Body of pancreas (tissue), 4 donors: ENCODE results near the gene TNFSF8. TPM values are rescaled to one million over a fixed set of nuclear protein-coding genes. Genes with fewer than 3 reads are reported as not detected.

Source experiments
- ATAC-seq: fragments of 150-250 bp; one replicate; pipeline ENCODE4 v1.9.1; 2016
- DNase-seq, 4 donors: peaks; one replicate each; pipeline ENCODE4 v3.0.0-alpha.2; 2019
- H3K27ac ChIP-seq, 4 donors: fragments of 200-600 bp; sonication (generic); 1 replicate in 3 of 4; 2 replicates in 1 of 4; pipeline versions ENCODE4 v1.5.1 to v1.6.1; 2016 to 2019; ENCODE audit warnings: mild to moderate bottlenecking in 1 of 4, mixed read lengths in 1 of 4, moderate library complexity in 1 of 4
- H3K27me3 ChIP-seq, 2 donors: fragments of 200-600 bp; sonication (generic); one replicate each; pipeline ENCODE4 v1.6.0; 2016; ENCODE audit warnings: mild to moderate bottlenecking in 1 of 2
- H3K36me3 ChIP-seq, 2 donors: fragments of 200-600 bp; sonication (generic); replicated peaks in 1 of 2; 2 replicates each; pipeline ENCODE4 v1.5.1; 2016; ENCODE audit warnings: low read depth in 2 of 2; ENCODE audit not compliant: insufficient read depth in 1 of 2
- H3K4me1 ChIP-seq: fragments of 200-600 bp; sonication (generic); one replicate; pipeline ENCODE4 v1.6.0; 2016
- H3K4me3 ChIP-seq, 2 donors: fragments of 200-600 bp; sonication (generic); 1 replicate in 1 of 2; 2 replicates in 1 of 2; pipeline ENCODE4 v1.5.1; 2016 to 2019
- H3K9me3 ChIP-seq, 3 donors: fragments of 200-600 bp; sonication (generic); 1 replicate in 2 of 3; 2 replicates in 1 of 3; pipeline ENCODE4 v1.5.1; 2016
- POLR2A ChIP-seq, 3 donors: fragments of 450-650 bp; IDR thresholded peaks; one replicate each; pipeline ENCODE4 v1.6.1; 2016; ENCODE audit warnings: antibody characterized with exemption in 3 of 3, mild to moderate bottlenecking in 2 of 3
- WGBS, 2 donors: methylation state at CpG; one replicate each; pipeline ENCODE4 v1.1.5; 2017; 5-methylcytosine and 5-hydroxymethylcytosine counted together
- intact Hi-C: fragments of 100-400 bp; cut with DNase I; formaldehyde crosslinking; loops from one replicate; pipeline ENCODE4 v1.15.1; 2023
- total RNA-seq, 2 donors: library from RNA; depleted of rRNA; stranded (reverse); fragments of >200 nt; gene quantifications; one replicate each; pipeline ENCODE4 v1.1.0, GENCODE V29; 2016
- TF ChIP-seq, protein P1 (sequence below), 7 experiments: fragments of 450-650 bp in 4 of 7; fragments of 200-600 bp in 3 of 7; sonication (generic) in 3 of 7; IDR thresholded peaks; one replicate each; pipeline ENCODE4 v1.5.1; 2016 to 2019; ENCODE audit warnings: antibody characterized with exemption in 7 of 7

Gene TNFSF8, protein sequence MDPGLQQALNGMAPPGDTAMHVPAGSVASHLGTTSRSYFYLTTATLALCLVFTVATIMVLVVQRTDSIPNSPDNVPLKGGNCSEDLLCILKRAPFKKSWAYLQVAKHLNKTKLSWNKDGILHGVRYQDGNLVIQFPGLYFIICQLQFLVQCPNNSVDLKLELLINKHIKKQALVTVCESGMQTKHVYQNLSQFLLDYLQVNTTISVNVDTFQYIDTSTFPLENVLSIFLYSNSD
- 1 to 10 TPM in 1 of 2 donors, not detected in 1; 1.0 TPM for total RNA-seq

DNA sequence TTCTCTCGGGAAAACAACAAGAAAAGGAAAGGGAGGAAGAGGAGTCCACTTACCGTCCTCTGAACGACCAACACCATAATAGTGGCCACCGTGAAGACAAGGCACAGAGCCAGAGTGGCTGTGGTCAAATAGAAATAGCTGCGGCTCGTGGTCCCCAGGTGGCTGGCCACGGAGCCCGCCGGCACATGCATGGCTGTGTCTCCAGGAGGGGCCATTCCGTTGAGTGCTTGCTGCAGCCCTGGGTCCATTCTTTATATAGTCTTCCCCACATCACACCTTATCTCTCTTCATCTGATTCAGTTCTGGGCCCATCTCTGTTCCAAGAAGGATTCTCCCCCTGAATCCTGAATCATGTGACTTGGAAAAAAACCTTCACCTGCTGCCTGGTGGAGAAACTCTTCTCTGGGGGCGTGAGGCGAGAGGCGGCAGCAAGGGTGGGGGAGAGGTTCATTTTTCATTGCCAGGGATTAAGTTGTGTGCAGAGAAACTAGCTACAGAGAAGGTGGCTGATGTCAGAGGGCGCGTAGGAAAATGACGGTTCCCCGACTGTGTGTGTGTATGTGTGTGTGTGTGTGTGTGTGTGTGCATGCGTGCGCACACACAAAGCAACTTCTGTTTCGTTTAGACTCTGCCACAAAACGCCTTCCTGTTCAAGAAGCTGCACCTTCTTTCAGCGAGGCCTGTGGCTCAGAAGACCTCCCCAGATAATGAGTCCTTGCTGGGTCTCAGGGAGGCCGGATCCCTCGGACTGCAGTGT, at the start of gene TNFSF8:
TSS of gene TNFSF8 (minus strand) at position 536 of the 757 bp plus-strand sequence. CDS start at position 248, 288 bp downstream.
- Histone ChIP-seq H3K4me1 (no peaks in the 10 kb centered on the region), H3K27me3 (no peaks in the 10 kb centered on the region), H3K4me3 (no peak within 1 kb of the TSS), H3K27ac (peak within 1 kb of the TSS in 1 of 4 donors; percentile 46), H3K36me3 (no peaks in the 10 kb centered on the region), H3K9me3 (no peaks in the 10 kb centered on the region)
- WGBS, 2 donors = 62 to 68% methylated on average over 24 of the region's 24 CpGs
- intact Hi-C loops = no loop called here
- TF ChIP-seq, protein P1, sequence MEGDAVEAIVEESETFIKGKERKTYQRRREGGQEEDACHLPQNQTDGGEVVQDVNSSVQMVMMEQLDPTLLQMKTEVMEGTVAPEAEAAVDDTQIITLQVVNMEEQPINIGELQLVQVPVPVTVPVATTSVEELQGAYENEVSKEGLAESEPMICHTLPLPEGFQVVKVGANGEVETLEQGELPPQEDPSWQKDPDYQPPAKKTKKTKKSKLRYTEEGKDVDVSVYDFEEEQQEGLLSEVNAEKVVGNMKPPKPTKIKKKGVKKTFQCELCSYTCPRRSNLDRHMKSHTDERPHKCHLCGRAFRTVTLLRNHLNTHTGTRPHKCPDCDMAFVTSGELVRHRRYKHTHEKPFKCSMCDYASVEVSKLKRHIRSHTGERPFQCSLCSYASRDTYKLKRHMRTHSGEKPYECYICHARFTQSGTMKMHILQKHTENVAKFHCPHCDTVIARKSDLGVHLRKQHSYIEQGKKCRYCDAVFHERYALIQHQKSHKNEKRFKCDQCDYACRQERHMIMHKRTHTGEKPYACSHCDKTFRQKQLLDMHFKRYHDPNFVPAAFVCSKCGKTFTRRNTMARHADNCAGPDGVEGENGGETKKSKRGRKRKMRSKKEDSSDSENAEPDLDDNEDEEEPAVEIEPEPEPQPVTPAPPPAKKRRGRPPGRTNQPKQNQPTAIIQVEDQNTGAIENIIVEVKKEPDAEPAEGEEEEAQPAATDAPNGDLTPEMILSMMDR (IDR thresholded peaks at IDR 0.05) = no peak
- peak in 1 of 3 donors; percentile 33 for TF ChIP-seq POLR2A (IDR thresholded peaks at IDR 0.05)
- DNase-seq (peak in 1 of 4 donors; percentile 44), ATAC-seq (no peak)

DNA sequence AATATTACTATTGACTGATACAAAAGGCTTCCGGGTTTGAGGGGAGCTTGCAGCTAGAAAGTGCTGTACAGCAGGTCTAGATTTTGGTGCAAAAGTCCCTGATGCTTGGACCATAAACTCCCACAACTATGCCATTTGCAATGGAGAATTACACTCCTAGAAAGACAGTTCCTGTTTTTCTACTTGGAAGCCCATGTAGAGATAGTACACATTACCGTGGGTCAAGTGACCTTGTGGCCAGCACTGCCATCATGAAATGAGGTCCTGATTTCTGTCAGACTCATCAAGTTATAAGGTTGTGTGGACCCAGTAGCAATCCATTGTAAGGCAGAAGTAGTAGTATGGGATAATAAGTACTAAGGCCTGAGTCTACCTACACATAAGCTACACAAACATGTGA, 42.8 kb upstream of the TNFSF8 start:
- no peak for TF ChIP-seq POLR2A (IDR thresholded peaks at IDR 0.05)
- TF ChIP-seq, protein P1 (IDR thresholded peaks at IDR 0.05) = no peak
- intact Hi-C loops = no loop called here
- no peak overlapping the region for H3K4me3 ChIP-seq
- no peak for DNase-seq
- H3K36me3 ChIP-seq = no peaks in the 10 kb centered on the region
- no peaks in the 10 kb centered on the region for H3K9me3 ChIP-seq
- H3K27me3 ChIP-seq = no peaks in the 10 kb centered on the region
- 52 to 57% methylated on average over 1 to 2 of the region's 2 CpGs for WGBS, 2 donors
- ATAC-seq = no peak
- peaks cover 7% of the 10 kb centered on the region for H3K4me1 ChIP-seq
- no peak overlapping the region for H3K27ac ChIP-seq

DNA sequence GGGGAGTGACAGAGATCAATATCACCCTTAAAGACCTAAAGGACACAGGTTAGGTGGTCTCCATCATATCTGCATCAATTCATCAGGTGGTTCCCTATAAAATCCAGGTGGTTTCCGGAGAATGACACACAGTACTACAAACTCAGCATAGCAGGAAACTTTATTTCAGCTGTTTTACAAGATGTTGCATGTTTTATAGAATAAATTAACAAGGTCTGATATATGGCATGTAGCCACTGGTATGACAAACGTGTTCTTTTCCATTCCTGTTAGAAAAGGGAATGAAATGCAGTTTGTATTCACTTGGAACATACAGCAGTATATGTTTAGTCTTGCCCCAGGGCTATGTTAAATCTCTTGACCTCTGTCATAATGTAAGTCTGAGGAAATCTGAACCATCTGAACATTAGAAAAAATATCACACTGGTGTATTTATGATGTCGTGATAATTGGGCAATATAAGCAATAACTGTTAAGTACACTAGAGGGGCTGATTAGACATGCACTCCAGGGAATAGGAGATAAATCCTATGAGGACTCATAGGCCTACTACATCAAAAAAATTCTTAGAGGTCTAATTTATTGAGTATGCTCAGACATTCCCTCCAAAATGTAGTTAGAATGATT, 42.2 kb upstream of the TNFSF8 start:
- Histone ChIP-seq H3K4me1 (peaks cover 7% of the 10 kb centered on the region), H3K27me3 (no peaks in the 10 kb centered on the region), H3K27ac (no peak overlapping the region), H3K9me3 (no peaks in the 10 kb centered on the region), H3K4me3 (no peak overlapping the region), H3K36me3 (no peaks in the 10 kb centered on the region)
- DNase-seq = no peak
- no peak for ATAC-seq
- intact Hi-C loops = no loop called here
- WGBS, 2 donors = 60% methylated on average over 3 of the region's 3 CpGs
- TF ChIP-seq POLR2A (IDR thresholded peaks at IDR 0.05) = no peak
- TF ChIP-seq, protein P1 (IDR thresholded peaks at IDR 0.05) = no peak

DNA sequence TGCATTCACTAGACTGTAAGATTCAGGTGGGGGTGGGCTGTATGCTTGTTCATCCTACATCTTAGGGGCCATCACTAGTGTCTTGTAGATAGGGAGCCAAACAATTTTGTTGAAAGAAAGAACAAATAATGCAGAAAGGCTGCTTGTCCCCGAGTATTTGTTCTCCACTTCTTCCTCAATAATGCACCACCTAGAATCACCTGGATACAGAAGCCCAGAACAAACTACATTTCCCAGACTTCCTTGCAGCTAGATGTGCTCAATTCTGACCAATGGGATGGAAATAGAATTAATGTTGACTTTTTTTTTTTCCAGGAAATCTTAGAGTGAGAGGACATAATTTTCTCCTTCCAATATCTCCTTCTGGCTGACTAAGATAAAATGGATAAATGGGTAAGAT, 38.9 kb upstream of the TNFSF8 start:
- Histone ChIP-seq H3K4me3 (no peak overlapping the region), H3K4me1 (peaks cover 7% of the 10 kb centered on the region), H3K36me3 (no peaks in the 10 kb centered on the region), H3K9me3 (no peaks in the 10 kb centered on the region), H3K27ac (no peak overlapping the region), H3K27me3 (no peaks in the 10 kb centered on the region)
- no peak for ATAC-seq
- DNase-seq = no peak
- intact Hi-C loops = no loop called here
- WGBS, 2 donors = 38 to 46% methylated on average over 1 of the region's 1 CpG
- TF ChIP-seq, protein P1 (IDR thresholded peaks at IDR 0.05) = no peak
- TF ChIP-seq POLR2A (IDR thresholded peaks at IDR 0.05) = no peak
